CD4-positive, alpha-beta T cell treated with Interleukin-12 subunit alpha and Interleukin-12 subunit beta, for 1 hour (primary cell): ENCODE data around the gene REELD1.

Source experiments
- DNase-seq: peaks from one replicate; pipeline ENCODE4 v3.0.0-alpha.2; 2020

The REELD1 gene

GRCh38 chr4:146271466-146271865 is 57.1 kb downstream of the REELD1 start:
- DNase-seq = no peak

- DNase-seq = no peak
These were observed 59.0 kb downstream of the REELD1 start for GRCh38 chr4:146273204-146273901.

- no peak for DNase-seq
These were observed 60.4 kb downstream of the REELD1 start for GRCh38 chr4:146274774-146275173.

GRCh38 chr4:146275370-146275769 is 61.0 kb downstream of the REELD1 start:
- DNase-seq = no peak

- DNase-seq = no peak
These were observed 64.6 kb downstream of the REELD1 start for GRCh38 chr4:146278986-146279385.
